Activated CD4-positive, alpha-beta T cell treated with anti-CD3 and anti-CD28 coated beads, Interleukin-2, amount 50 U/mL, for 24 hours (primary cell): ENCODE results near the gene ZNF197.
"Not testable (repeated sequence)": the region's sequence is repeated elsewhere in the genome, so short reads cannot be mapped to it uniquely, and the experiment has no call there.

Source experiments
- DNase-seq, 2 donors: peaks; one replicate each; pipeline ENCODE4 v3.0.0-alpha.2; 2020; ENCODE audit warnings: low read depth in 1 of 2, low spot score in 1 of 2

ZNF197 gene

GRCh38 chr3:44661189-44661588, 36.4 kb downstream of the ZNF197 start:
- no peak for DNase-seq

GRCh38 chr3:44665173-44665572, 40.3 kb downstream of the ZNF197 start:
- DNase-seq, result no peak

GRCh38 chr3:44666346-44666745, 41.5 kb downstream of the ZNF197 start:
- no peak for DNase-seq

GRCh38 chr3:44669760-44670159, 44.9 kb downstream of the ZNF197 start:
- no peak for DNase-seq

GRCh38 chr3:44673466-44673865, 48.6 kb downstream of the ZNF197 start:
- not testable (repeated sequence) for DNase-seq

GRCh38 chr3:44674211-44674610, 49.4 kb downstream of the ZNF197 start:
- no peak for DNase-seq

GRCh38 chr3:44678480-44679116, 53.8 kb downstream of the ZNF197 start:
- no peak for DNase-seq

- DNase-seq, result no peak
These were observed 56.2 kb downstream of the ZNF197 start for GRCh38 chr3:44680921-44681455.

- no peak for DNase-seq
These were observed 57.5 kb downstream of the ZNF197 start for GRCh38 chr3:44682182-44682896.

GRCh38 chr3:44685128-44685800, 60.4 kb downstream of the ZNF197 start:
- peak in 1 of 2 donors; percentile 54 for DNase-seq

- DNase-seq, result no peak
These were observed 63.1 kb downstream of the ZNF197 start for GRCh38 chr3:44687898-44688297.
